NK-92 treated with Interleukin-12 subunit alpha and Interleukin-12 subunit beta, amount 100 ng/mL, for 24 hours (cell line): ENCODE results near the gene CD36.

Experiments used
- DNase-seq: peaks from one replicate; lab custom pipeline; 2025; lab: John Stamatoyannopoulos, UW

Gene CD36

DNA sequence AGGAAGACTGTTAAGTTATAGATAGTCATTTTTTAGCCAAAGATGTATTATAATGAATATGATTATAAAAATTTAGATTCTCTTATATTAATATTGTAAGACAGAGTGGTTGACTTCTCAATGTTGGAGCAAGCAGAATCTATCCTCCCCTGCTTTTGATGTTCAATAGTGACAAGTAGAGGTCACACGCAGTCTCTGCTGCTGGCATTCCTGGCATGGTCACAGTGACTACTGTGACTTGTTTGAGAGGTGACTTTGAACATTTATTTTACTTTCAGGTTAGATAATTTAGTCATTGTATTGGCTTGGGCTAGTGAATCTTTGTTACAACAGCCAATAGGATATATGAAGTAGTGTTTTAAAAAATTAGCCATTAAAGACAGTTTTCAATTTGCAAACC lies 13.7 kb upstream of the CD36 start:
- DNase-seq: no peak

GRCh38 chr7:80629023-80629422 lies 9.4 kb upstream of the CD36 start:
- no peak for DNase-seq

GRCh38 chr7:80630608-80631405 lies 7.6 kb upstream of the CD36 start:
- no peak for DNase-seq

GRCh38 chr7:80631421-80631820 lies 7.0 kb upstream of the CD36 start:
- no peak for DNase-seq

DNA sequence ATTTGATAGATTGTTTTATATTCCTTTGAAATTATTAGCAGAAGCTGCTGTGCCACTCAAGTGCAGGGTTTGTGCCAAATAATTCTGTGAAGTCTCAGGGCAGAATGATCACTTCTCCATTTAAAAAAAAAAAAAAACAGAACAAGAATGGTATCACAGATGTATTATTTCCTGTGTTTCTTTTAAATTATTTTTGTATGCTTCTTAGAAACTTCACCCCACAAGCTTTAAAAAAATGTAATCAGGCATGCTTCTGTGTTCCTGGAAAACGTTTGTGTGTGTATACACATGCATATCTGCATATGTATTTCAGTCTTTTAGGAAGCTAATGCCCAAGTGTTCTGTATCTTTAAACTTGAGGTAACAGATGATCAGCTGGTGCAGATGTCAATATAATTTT lies 6.3 kb upstream of the CD36 start:
- no peak for DNase-seq

GRCh38 chr7:80632819-80633218 lies 5.6 kb upstream of the CD36 start:
- no peak for DNase-seq

GRCh38 chr7:80634505-80634904 lies 3.9 kb upstream of the CD36 start:
- no peak for DNase-seq

- DNase-seq: no peak
Measured at GRCh38 chr7:80635533-80635932, 2.9 kb upstream of the CD36 start.

DNA sequence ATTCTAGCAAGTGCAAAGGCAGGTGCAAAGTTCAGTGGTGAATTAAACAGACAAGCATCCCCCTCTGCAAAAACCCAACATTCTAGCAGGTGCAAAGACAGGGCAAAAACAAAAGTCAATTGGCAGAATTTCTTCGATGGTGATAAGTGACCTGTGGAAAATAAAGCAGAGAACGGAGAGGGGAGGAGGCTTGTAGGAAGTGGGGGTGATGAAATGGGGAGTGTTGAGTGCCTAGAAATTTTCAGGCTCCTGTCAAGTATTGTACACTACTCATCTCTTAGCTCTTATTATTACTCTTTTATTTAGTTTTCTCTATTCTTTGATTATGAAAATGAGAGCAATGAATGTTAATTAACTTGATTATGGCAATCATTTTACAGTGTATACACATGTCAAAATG lies 2.4 kb upstream of the CD36 start:
- DNase-seq: no peak

- no peak for DNase-seq
Measured at GRCh38 chr7:80636709-80637108, 1.7 kb upstream of the CD36 start.

GRCh38 chr7:80637454-80637853 lies 988 bp upstream of the CD36 start:
- no peak for DNase-seq

DNA sequence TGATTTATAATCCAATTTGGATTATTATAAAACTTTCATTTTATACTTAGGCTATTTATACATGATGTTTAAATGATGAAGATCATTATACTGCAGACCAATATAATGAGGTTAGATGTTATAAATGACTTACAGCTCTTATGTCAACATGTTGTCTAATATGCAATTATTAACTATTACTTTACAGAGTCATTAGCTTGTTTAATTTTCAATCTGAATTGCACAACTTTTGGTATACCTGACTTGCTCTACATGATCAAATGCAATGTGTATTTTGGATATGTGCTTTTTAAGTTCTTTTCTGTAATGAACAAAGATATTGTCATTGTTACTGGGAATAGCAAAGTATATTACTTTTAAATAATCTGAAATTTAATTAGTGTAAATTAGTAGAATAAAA lies 569 bp downstream of the CD36 start:
- no peak for DNase-seq

DNA sequence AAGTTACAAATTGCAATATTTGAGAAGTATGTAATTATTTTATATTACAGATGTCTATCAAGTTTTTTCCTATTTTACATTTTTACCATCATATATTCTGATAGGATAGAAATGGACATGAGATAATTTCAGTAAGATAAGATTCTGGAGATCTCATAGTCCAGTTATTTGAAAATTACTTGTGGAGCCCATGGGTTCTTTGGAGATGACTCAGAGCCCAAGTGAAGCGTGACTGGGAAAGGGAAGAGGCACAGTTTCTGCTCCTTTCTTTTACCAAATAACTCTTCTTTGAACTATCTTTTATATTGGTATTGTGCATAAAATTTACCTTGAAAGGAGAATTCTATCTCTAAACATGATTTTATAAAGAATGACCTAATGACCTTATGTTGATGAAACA lies 2.4 kb downstream of the CD36 start:
- DNase-seq: no peak

DNA sequence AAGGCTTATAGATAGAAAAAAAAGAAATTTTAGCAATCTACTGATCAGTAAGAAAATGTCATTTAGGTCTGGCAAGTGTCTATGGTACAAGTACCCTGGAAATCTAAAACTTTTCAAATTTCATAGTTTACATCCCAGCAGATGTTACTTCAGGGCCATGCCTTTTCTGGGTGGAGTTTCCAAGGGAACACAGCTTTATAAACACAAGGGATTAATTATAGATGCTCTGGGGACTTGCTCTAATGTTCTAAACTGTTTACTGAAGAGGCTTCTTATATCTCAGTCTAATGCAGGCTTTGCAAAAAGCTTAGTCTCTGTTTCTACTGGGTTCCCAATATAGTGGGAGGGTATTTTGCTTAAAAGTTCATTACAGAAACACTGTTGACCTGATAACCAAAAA lies 3.1 kb downstream of the CD36 start:
- DNase-seq: no peak

- DNase-seq: no peak
Measured at GRCh38 chr7:80642871-80643270, 4.4 kb downstream of the CD36 start.

GRCh38 chr7:80643336-80643915 lies 5.0 kb downstream of the CD36 start:
- DNase-seq: no peak

GRCh38 chr7:80644054-80644453 lies 5.6 kb downstream of the CD36 start:
- no peak for DNase-seq

DNA sequence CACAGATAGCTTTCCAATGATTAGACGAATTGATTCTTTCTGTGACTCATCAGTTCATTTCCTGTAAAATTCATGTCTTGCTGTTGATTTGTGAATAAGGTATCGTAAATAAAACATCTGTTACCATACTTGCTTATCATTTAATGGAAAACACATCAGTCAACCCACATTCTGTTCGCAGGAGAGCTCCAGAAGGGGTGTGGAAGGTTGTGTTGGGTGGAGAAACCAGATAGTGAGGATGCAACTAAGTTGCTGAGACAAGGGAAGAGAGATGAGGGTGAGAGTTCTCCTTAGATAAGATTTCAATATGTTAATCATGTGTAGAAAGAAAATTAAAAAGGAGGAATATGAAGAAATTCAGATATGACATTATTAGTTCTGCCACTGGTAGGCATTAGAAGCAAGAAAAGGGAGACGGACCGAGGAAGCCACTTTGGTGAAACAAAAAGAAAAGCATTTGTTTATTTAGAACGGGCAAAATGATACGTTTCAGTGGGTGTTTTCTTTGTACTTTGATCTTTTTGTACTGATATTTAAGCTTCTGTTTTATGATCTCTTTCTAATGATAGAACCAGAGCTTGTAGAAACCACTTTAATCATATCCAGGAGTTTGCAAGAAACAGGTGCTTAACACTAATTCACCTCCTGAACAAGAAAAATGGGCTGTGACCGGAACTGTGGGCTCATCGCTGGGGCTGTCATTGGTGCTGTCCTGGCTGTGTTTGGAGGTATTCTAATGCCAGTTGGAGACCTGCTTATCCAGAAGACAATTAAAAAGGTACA lies 7.8 kb downstream of the CD36 start:
- no peak for DNase-seq

DNA sequence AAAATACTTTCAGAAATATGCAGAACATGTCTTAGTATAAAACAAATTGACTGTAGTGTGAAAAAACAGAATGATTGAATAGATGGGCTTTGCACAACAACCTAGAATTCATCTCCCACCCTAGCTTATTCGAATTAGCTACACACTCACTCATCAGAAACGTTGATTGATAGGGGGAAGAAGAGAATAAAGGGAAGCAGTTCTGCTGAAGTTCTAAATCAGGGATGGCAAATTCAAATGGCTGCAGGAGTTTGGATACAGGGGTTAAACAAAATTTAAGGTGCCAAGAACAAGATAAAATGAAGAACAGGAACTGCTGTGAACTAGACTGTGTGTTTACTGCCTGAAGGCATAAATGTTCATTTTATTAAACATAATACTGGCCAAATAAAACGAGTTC lies 9.0 kb downstream of the CD36 start:
- DNase-seq: no peak

DNA sequence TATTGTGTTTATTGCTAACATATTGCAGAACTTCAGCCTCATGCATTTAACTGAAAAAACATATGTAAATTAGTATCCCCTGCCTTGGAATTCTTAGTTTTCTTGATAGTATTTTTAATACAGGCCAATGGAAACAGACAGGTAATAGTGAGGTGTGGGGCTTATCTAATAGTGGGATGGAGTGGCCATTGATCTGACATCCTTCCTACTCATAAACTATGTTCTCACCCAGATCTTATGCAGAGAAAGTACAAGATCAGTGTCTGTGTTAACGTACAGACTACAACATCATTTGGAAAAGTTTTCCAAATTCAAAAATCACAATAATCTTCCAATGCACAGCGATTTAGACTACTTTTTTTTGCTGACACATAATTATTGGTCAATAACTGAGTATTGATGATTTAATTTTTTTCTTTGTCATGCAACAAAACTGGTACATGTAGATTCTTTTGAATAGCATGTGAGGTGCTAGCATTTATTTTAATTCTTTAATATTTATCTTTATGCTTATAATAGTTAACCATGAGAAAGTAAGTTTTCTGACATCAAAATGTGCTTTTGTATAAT lies 9.7 kb downstream of the CD36 start:
- DNase-seq: no peak

DNA sequence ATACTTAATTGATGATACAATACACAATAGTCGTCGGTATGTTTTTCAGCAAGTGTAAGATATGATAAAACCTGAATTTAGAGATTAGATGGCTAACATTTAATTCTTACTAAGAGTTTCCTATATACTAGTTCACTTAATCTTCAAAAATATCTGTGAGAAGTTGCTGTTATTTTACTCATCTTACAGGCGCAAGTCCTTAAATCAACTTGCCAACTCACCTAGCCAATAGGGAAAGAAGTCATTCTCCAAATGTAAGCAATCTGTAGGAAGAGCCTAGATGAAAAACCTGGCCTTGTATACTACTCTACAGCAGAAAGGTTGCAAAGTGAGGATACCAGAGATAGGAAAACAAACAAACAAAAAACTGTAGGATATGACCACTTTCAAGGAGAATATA lies 10.6 kb downstream of the CD36 start:
- no peak for DNase-seq

- DNase-seq: no peak
Measured at GRCh38 chr7:80650030-80650429, 11.6 kb downstream of the CD36 start.

DNA sequence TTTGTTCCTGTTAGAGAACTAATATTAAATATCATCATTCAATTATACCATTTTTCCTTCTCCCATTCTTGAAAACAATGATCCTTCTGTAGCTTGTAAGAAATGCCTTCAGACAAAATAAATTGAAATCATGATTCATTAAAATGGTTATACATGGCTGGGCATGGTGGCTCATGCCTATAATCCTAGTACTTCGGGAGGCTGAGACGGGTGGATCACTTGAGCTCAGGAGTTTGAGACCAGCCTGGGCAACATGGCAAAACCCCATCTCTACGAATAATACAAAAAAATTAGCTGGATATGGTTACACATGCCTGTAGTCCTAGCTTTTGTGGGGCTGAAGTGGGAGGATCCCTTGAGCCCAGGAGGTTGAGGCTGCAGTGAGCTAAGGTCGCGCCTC lies 13.0 kb downstream of the CD36 start:
- no peak for DNase-seq
